Measurements from ENCODE around the gene ZNF316.
"Not testable (repeated sequence)": the region's sequence is repeated elsewhere in the genome, so short reads cannot be mapped to it uniquely, and the experiment has no call there.

ZNF316 gene

GRCh38 chr7:6647080-6647479 lies 10.0 kb downstream of the ZNF316 start:
- DNase-seq (ENCODE audit: low spot score): no peak

GRCh38 chr7:6647541-6647940 lies 10.4 kb downstream of the ZNF316 start:
- DNase-seq (ENCODE audit: low spot score): no peak

- DNase-seq (ENCODE audit: low spot score): no peak
These were observed 11.1 kb downstream of the ZNF316 start for GRCh38 chr7:6648066-6648814.

- no peak for DNase-seq (ENCODE audit: low spot score)
These were observed 11.6 kb downstream of the ZNF316 start for GRCh38 chr7:6648815-6649104.

GRCh38 chr7:6649241-6649961 lies 12.3 kb downstream of the ZNF316 start:
- no peak for DNase-seq (ENCODE audit: low spot score)

GRCh38 chr7:6650086-6650485 lies 13.0 kb downstream of the ZNF316 start:
- no peak for DNase-seq (ENCODE audit: low spot score)

GRCh38 chr7:6650521-6651011 lies 13.4 kb downstream of the ZNF316 start:
- DNase-seq (ENCODE audit: low spot score): no peak

GRCh38 chr7:6651851-6652445 lies 14.8 kb downstream of the ZNF316 start:
- DNase-seq (ENCODE audit: low spot score): no peak

- DNase-seq (ENCODE audit: low spot score): no peak
These were observed 15.4 kb downstream of the ZNF316 start for GRCh38 chr7:6652446-6653011.

- DNase-seq (ENCODE audit: low spot score): no peak
These were observed 16.2 kb downstream of the ZNF316 start for GRCh38 chr7:6653071-6654003.

GRCh38 chr7:6654113-6654841 lies 17.2 kb downstream of the ZNF316 start:
- no peak for DNase-seq (ENCODE audit: low spot score)

GRCh38 chr7:6654842-6655610 lies 17.9 kb downstream of the ZNF316 start:
- DNase-seq (ENCODE audit: low spot score): no peak

GRCh38 chr7:6655636-6656385 lies 18.7 kb downstream of the ZNF316 start:
- no peak for DNase-seq (ENCODE audit: low spot score)

- no peak for DNase-seq (ENCODE audit: low spot score)
These were observed 19.3 kb downstream of the ZNF316 start for GRCh38 chr7:6656413-6656812.

- DNase-seq (ENCODE audit: low spot score): no peak
These were observed 21.7 kb downstream of the ZNF316 start for GRCh38 chr7:6658618-6659345.

GRCh38 chr7:6670851-6671250 lies 33.7 kb downstream of the ZNF316 start:
- not testable (repeated sequence) for DNase-seq (ENCODE audit: low spot score)

GRCh38 chr7:6675807-6676405 lies 38.8 kb downstream of the ZNF316 start:
- no peak for DNase-seq (ENCODE audit: low spot score)

- DNase-seq (ENCODE audit: low spot score): no peak
These were observed 43.0 kb downstream of the ZNF316 start for GRCh38 chr7:6680146-6680545.

Data from ecto neural progenitor cell (in vitro differentiated cells).